ENCODE data around the gene MORN3.

MORN3 gene

GRCh38 chr12:121608301-121608700, 61.2 kb downstream of the MORN3 start:
- DNase-seq (ENCODE audit: low read depth): no peak
- no peak overlapping the region for H3K4me3 ChIP-seq (ENCODE audit: low read depth, low read length)
- no peak for TF ChIP-seq CTCF (IDR thresholded peaks at IDR 0.05; ENCODE audit: control insufficient read depth, extremely low read depth, insufficient read depth)

DNA sequence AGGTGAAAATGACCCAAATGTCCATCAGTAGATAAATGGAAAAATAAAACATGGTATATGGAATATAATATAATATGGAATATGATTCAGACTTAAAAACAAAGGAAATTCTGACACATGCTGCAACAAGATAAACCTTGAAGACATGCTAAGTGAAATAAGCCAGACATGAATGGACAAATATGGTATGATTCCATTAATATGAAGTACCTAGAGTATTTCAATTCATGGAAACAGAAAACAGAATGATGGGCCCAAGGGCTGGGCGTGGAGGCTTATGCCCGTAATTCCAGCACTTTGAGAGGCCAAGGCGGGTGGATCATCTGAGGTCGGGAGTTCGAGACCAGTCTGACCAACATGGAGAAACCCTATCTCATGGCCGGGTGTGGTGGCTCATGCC, 65.9 kb downstream of the MORN3 start:
- no peak for TF ChIP-seq CTCF (IDR thresholded peaks at IDR 0.05; ENCODE audit: control insufficient read depth, extremely low read depth, insufficient read depth)
- DNase-seq (ENCODE audit: low read depth): no peak
- no peak overlapping the region for H3K4me3 ChIP-seq (ENCODE audit: low read depth, low read length)

DNA sequence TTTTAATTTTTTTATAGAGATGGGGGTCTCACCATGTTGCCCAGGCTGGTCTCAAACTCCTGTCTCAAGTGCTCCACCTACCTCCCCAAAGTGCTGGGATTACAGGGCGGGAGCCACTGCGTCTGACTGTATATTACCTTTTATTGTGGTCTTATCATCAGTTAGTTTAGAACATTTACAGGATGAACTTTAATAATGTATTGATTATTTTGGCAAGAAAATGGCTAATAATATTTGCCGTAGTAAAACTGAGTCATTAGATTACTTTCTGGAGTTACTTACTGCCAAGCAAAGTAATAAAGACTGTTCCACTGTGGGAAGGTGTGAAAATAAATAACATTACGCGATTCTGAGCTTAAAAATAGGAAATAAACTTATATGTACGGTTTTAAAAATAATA, 66.7 kb downstream of the MORN3 start:
- TF ChIP-seq CTCF (IDR thresholded peaks at IDR 0.05; ENCODE audit: control insufficient read depth, extremely low read depth, insufficient read depth): no peak
- DNase-seq (ENCODE audit: low read depth): peak; percentile 75
- no peak overlapping the region for H3K4me3 ChIP-seq (ENCODE audit: low read depth, low read length)

GRCh38 chr12:121600702-121601336, 68.6 kb downstream of the MORN3 start:
- no peak overlapping the region for H3K4me3 ChIP-seq (ENCODE audit: low read depth, low read length)
- no peak for TF ChIP-seq CTCF (IDR thresholded peaks at IDR 0.05; ENCODE audit: control insufficient read depth, extremely low read depth, insufficient read depth)
- no peak for DNase-seq (ENCODE audit: low read depth)

Data from LNCaP clone FGC (cell line).